Effector CD8-positive, alpha-beta T cell (primary cell): ENCODE data around the gene LRRD1.
A peak's percentile ranks its signal among the peaks of the same experiment; 100 is the strongest.
"Not testable (repeated sequence)": the region's sequence is repeated elsewhere in the genome, so short reads cannot be mapped to it uniquely, and the experiment has no call there.

Source experiments
- DNase-seq: peaks from one replicate; lab custom pipeline; 2025; lab: John Stamatoyannopoulos, UW

LRRD1 gene

GRCh38 chr7:92141161-92141560 is 37.8 kb downstream of the LRRD1 start:
- no peak for DNase-seq

GRCh38 chr7:92137557-92137956 is 41.4 kb downstream of the LRRD1 start:
- DNase-seq = no peak

GRCh38 chr7:92135052-92135889 is 43.7 kb downstream of the LRRD1 start:
- peak; percentile 2 for DNase-seq

- DNase-seq = peak; percentile 94
Measured at GRCh38 chr7:92134271-92135051, 44.5 kb downstream of the LRRD1 start, which contains the start of gene CYP51A1. Gene CYP51A1, minus strand, starts transcription at chr7:92134477. Its CDS starts 113 bp downstream, at chr7:92134364.

- DNase-seq = peak; percentile 43
Measured at GRCh38 chr7:92133737-92134270, 45.1 kb downstream of the LRRD1 start.

- DNase-seq = no peak
Measured at GRCh38 chr7:92133133-92133736, 45.7 kb downstream of the LRRD1 start.

- DNase-seq = no peak
Measured at GRCh38 chr7:92131764-92132330, 47.1 kb downstream of the LRRD1 start.

- no peak for DNase-seq
Measured at GRCh38 chr7:92131093-92131492, 47.8 kb downstream of the LRRD1 start.

GRCh38 chr7:92121681-92122080 is 57.3 kb downstream of the LRRD1 start:
- no peak for DNase-seq

GRCh38 chr7:92119213-92119759 is 59.7 kb downstream of the LRRD1 start:
- DNase-seq = no peak

GRCh38 chr7:92116949-92117348 is 62.0 kb downstream of the LRRD1 start:
- no peak for DNase-seq

GRCh38 chr7:92115821-92116220 is 63.1 kb downstream of the LRRD1 start:
- no peak for DNase-seq

- DNase-seq = no peak
Measured at GRCh38 chr7:92110857-92111256, 68.1 kb downstream of the LRRD1 start.

GRCh38 chr7:92108821-92109220 is 70.1 kb downstream of the LRRD1 start:
- no peak for DNase-seq

- not testable (repeated sequence) for DNase-seq
Measured at GRCh38 chr7:92102862-92103261, 76.1 kb downstream of the LRRD1 start.

- no peak for DNase-seq
Measured at GRCh38 chr7:92100534-92100933, 78.4 kb downstream of the LRRD1 start.

GRCh38 chr7:92095380-92095779 is 83.6 kb downstream of the LRRD1 start:
- DNase-seq = no peak
